Activated effector memory CD4-positive, alpha-beta T cell treated with Interleukin-2 at 50 U/mL for 16 hours (primary cell): ENCODE measurements around the gene IDH3G.

Experiments used
- DNase-seq: peaks from one replicate; pipeline ENCODE4 v3.0.0-alpha.2; 2020

The IDH3G gene

DNA sequence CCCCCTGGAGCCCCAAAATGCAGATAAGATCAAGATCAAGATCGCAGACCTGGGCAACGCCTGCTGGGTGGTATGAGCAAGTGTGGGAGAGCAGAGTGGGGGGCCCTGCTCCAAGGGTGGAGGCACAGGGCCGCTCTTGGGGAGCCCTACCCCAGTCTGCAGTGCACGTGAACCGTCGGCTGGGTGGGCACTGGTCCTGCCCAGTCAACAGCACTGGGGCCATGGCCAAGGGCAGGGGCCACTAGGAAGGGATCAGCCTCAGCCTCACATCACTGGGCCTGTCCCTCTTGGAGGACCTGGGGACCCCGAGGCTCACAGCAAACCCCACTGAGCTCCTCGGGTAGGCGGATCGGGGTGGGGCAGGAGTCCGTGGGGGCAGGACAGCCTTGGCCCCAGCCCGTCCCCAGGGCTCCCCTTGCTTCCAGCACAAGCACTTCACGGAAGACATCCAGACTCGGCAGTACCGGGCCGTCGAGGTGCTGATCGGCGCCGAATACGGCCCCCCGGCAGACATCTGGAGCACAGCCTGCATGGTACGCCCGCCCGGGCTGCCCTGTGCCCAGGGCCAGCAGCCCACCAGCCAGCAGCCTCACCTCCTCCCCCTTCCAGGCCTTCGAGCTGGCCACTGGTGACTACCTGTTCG, 9.7 kb downstream of the IDH3G start:
- DNase-seq: no peak

GRCh38 chrX:153783378-153784013, 10.7 kb downstream of the IDH3G start:
- DNase-seq: no peak

- DNase-seq: no peak
Observed at GRCh38 chrX:153782871-153783270, 11.3 kb downstream of the IDH3G start.

- DNase-seq: no peak
Observed at GRCh38 chrX:153782313-153782712, 11.9 kb downstream of the IDH3G start.

DNA sequence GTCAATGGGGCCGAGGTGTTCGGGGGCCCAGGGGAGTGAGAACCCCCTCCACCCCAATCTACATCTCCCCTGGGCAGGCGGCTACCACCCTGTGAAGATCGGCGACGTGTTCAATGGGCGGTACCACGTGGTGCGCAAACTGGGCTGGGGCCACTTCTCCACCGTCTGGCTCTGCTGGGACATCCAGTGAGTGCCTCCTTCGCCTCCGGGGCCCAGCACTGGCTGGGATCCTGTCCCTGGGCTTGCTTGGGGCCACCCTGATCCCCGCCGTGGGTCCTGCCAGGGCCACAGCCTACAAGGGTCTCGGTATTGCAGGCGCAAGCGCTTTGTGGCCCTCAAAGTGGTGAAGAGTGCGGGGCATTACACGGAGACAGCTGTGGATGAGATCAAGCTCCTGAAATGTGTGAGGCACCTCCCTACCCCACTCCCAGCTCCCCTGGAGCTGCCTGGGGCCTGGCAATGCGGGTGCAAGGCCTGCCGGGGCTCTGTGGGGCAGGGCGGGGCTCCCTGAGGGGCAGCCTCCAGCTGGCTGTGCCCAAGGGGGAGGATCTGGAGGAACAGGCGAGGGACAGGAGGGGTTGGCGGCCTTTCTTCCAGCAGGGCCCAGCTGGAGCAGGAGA, 12.6 kb downstream of the IDH3G start:
- DNase-seq: no peak

DNA sequence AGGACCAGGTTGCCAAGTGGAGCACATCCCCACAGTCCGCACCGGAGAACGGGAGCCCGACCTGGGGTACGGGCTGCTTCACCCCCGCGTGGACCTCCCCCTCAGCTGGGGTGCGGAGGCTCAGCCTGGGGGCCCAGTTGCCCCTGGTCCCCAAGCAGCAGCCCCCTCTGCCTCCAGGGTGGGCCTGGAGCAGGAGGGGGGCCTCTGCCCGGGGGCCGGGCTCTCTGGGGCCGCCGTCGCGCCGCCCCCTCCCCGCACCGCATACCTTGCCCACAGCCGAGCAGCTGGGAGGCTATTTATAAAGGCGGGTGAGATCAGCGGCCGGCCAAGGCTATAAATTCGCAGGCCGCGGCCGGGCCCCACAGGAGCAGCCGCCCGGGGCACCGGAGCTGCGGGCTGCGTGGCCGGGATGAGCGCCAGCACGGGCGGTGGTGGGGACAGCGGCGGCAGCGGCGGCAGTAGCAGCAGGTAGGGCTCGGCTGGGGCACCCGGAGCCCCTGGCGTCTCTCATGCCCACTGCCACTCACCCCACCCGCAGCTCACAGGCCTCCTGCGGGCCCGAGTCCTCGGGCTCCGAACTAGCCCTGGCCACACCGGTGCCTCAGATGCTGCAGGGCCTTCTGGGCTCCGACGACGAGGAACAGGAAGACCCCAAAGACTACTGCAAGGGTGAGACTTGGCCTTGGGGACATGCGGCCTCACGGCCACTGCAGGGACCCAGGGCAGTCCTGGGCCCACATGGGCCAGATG, 13.3 kb downstream of the IDH3G start, which contains the start of gene SRPK3:
TSS of gene SRPK3 (plus strand) at position 364 of the 750 bp plus-strand sequence. CDS start at position 410, 46 bp downstream.
- DNase-seq: no peak

DNA sequence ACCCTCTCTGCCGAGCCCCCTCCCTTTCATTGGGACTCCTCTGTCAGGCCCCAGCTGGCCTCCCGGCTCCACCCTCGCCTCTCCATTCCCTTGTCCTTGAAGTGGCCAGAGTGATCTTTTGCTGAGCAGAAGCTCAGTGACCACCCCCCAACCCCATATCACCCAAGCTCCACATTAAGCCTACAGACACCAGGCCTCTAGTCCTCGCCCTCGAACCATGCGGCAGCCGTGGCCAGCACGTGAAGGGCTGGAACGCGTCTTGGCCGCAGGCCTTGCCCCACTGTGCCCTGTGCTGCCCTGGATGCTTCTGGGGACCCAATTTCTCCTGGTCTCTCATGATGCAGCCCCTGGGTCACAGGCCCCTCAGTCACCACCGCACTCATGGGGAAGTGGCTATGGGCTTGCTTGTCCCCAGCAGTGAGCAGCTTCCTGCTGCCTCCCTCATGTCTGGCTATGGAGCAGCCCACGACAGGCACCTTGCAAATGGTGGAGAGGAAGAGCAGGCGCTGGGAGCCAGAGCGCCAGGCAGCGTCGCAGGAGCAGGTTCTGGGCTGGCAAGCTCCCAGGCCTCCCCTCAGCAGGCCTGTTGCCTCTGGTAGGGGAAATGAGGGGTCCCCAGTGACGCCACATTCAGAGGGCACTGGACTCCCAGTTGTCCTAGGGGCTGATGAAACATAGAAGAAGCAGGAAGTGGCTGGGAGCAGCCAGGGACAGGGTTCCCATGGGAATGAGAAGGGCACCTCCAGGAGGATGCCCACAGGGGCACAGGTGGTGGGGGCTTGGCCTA, 14.1 kb downstream of the IDH3G start:
- no peak for DNase-seq

DNA sequence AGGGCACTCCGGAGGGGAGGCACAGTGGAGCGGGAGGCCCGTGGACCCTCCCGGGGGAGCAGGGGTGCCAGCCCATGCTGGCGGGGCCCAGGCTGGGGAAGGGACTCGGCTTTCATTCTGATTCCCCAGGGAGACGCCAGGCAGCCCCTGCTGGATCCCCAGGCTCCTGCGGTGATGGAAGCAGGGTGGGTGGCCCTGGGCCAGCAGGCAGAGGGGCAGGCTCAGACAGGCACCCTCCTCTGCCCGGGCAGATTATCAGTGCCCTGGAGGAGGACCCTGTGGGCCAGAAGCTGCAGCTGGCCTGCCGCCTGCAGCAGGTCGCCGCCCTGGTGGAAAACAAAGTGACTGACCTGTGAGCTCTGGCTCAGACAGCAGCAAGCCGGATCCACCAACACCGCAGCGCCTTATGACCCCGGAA, 15.5 kb downstream of the IDH3G start:
- no peak for DNase-seq

DNA sequence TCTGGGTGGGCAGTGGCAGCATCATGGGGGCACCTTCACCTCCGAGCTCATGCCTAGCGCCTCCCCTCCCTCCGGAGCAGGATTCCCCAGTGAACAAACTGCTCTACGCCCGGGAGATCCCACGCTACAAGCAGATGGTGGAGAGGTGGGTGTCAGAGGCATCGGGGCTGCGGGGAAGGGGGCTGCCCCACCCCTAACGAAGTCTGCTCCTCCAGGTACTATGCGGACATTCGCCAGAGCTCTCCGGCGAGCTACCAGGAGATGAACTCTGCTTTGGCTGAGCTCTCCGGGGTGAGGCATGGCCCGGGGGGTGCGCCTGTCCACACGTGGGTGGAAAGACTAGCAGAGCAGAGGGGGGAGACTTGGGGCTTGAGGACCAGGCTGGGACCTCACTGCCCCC, 16.0 kb downstream of the IDH3G start:
- no peak for DNase-seq

DNA sequence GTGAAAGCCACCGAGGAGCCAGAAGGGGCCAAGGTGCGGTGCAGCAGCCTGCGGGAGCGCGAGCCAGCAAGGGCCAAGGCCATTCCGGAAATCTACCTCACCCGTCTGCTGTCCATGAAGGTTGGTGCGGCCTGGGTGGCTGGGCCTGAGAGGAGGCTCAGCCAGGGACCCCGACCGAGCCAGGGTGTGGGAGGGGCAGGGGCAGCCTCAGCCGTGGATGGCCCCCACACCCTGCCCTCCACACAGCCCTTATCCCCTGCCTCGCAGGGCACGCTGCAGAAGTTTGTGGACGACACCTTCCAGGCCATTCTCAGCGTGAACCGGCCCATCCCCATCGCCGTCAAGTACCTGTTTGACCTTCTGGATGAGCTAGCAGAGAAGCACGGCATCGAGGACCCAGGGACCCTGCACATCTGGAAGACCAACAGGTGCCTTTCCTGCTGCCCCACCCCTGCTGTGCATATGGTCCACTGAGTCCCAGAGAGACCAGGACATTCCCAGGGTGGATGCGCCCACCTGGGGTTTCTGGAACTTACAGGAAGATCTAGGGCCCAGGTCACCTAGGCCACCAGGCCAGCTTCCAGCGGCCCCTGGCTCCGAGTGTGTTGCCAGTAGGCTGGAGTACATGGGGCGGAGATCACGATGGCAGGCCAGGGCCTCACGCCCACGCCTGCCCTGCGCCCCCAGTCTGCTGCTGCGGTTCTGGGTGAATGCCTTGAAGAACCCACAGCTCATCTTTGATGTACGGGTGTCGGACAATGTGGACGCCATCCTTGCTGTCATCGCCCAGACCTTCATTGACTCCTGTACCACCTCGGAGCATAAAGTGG, 16.7 kb downstream of the IDH3G start:
- no peak for DNase-seq

- no peak for DNase-seq
Observed at GRCh38 chrX:153776611-153777045, 17.5 kb downstream of the IDH3G start.

DNA sequence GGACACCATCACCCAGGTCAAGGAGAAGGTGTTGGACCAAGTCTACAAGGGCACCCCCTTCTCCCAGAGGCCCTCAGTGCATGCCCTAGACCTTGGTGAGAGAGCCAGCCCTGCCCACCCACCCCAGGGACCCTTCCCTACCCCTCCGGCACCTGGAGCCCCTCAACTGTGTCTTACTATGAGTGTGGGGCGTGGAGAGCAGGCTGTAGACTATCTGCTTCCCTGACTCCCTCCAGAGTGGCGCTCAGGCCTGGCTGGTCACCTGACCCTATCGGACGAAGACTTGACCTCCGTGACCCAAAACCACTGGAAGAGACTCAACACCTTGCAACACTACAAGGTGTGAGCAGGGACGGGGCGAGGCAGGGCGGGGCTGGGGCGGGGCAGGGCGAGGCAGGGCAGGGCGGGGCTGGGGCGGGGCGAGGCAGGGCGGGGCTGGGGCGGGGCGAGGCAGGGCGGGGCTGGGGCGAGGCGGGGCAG, 18.0 kb downstream of the IDH3G start:
- DNase-seq: no peak

- DNase-seq: no peak
Observed at GRCh38 chrX:153775293-153776119, 18.7 kb downstream of the IDH3G start.

DNA sequence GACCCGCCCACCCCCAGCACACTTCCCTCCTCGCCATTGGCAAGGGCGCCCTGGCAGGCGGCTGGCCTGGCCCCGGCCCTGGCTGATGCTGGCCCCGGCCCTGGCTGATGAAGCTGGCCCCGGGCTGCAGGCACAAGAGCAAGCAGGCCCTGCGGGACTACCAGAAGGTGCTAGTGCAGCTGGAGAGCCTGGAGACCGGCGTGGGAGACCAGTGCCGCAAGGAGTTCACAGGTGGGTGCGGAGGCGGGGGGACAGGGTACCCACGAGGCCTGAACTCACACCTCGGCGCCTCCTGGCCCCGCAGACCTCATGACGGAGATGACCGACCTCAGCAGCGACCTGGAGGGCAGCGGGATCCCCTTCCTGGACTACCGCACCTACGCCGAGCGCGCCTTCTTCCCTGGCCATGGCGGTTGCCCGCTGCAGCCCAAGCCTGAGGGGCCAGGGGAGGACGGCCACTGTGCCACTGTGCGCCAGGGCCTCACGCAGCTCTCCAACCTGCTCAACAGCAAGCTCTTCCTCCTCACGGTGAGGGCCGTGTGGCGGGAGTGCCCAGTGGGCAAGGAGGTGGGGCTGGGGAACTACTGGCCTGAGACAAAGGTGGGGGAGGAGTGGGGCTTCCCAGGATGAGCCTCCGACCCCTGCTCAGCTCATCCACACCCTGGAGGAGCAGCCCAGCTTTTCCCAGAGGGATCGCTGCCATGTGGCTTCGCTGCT, 19.4 kb downstream of the IDH3G start:
- no peak for DNase-seq

- DNase-seq: no peak
Observed at GRCh38 chrX:153773741-153774575, 20.2 kb downstream of the IDH3G start.

DNA sequence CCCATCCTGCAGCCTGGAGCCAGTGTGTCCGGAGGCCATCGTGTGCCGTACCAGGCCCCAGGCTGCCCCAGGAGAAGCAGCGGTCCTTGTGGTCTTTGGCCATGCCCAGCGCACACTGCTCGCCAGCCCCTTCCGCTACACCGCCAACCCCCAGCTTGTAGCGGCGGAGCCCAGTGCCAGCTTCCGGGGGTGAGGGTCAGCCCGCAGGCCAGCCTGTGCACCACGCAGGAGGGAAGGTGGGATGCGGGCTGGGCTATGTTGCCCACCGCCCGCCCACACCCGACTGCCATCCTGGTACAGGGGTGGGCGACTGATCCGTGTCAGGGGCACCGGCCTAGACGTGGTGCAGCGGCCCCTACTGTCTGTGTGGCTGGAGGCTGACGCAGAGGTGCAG, 21.0 kb downstream of the IDH3G start:
- DNase-seq: no peak

GRCh38 chrX:153772316-153773217, 21.6 kb downstream of the IDH3G start:
- no peak for DNase-seq
